Measurements from ENCODE around the gene BMP3. TPM values are rescaled to one million over a fixed set of nuclear protein-coding genes. Genes with fewer than 3 reads are reported as not detected.

The BMP3 gene
- polyA plus RNA-seq, 3 donors: not detected

DNA sequence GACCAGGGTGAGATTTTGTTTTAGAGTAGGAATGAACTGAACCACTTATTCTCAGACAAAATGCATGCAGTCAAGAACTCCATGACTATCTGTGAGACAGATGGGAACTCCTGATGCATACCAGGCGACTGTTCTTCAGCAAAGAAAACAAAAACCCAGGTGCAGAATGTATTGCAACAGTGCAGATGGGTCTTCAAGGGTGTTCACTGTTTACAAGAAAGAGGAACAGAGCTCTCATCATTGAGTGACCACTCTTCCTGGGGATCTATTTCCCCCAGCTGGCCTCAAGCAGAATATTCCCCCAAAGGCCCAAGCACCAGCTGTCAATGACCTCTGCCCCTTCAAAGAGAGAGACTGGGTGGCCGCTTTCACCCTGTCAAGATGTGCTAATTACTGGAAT is 39.7 kb upstream of the BMP3 start:
- 43% methylated on average over 2 of the region's 2 CpGs for WGBS (ENCODE audit: insufficient coverage)
- Histone ChIP-seq H3K27me3 (ENCODE audit: control insufficient read depth in 2 of 2, insufficient read depth in 2 of 2, low read length in 2 of 2) (no peaks in the 10 kb centered on the region), H3K9me3 (replicated peaks in 1 of 2; ENCODE audit: control insufficient read depth in 1 of 2, insufficient read depth in 1 of 2, low read length in 2 of 2) (no peaks in the 10 kb centered on the region), H3K27ac (ENCODE audit: low read depth in 1 of 2, low read length in 2 of 2) (no peak overlapping the region), H3K79me2 (ENCODE audit: insufficient read depth, low read length) (no peaks in the 10 kb centered on the region), H3K4me3 (replicated peaks in 1 of 3; ENCODE audit: low read depth in 2 of 3, low read length in 3 of 3) (no peak overlapping the region), H4K20me1 (ENCODE audit: insufficient read depth, low read length) (no peaks in the 10 kb centered on the region), H3K36me3 (replicated peaks in 1 of 2; ENCODE audit: control insufficient read depth in 1 of 2, insufficient read depth in 2 of 2, low read length in 2 of 2) (no peaks in the 10 kb centered on the region), H2AFZ (ENCODE audit: insufficient read depth, low read depth, low read length, poor library complexity, severe bottlenecking) (no peak overlapping the region), H3K4me1 (ENCODE audit: control insufficient read depth in 1 of 2, insufficient read depth in 2 of 2, low read length in 2 of 2) (no peaks in the 10 kb centered on the region), H3K4me2 (replicated peaks; ENCODE audit: extremely low read depth, low read length, poor library complexity, severe bottlenecking) (no peak overlapping the region), H3K9ac (ENCODE audit: insufficient read depth, low read length, poor library complexity, severe bottlenecking) (no peak overlapping the region)
- H3K27ac Mint-ChIP-seq: no peak overlapping the region
- H3K27me3 Mint-ChIP-seq (ENCODE audit: low read depth in 3 of 3): no peaks in the 10 kb centered on the region
- intact Hi-C loops (cut with micrococcal nuclease): loop anchor here in 1 of 2 donors (5.0 kb wide), 1 partner anchor 629 kb away; no protein-coding TSS in a partner anchor
- TF ChIP-seq, protein P1, sequence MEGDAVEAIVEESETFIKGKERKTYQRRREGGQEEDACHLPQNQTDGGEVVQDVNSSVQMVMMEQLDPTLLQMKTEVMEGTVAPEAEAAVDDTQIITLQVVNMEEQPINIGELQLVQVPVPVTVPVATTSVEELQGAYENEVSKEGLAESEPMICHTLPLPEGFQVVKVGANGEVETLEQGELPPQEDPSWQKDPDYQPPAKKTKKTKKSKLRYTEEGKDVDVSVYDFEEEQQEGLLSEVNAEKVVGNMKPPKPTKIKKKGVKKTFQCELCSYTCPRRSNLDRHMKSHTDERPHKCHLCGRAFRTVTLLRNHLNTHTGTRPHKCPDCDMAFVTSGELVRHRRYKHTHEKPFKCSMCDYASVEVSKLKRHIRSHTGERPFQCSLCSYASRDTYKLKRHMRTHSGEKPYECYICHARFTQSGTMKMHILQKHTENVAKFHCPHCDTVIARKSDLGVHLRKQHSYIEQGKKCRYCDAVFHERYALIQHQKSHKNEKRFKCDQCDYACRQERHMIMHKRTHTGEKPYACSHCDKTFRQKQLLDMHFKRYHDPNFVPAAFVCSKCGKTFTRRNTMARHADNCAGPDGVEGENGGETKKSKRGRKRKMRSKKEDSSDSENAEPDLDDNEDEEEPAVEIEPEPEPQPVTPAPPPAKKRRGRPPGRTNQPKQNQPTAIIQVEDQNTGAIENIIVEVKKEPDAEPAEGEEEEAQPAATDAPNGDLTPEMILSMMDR (IDR thresholded peaks at IDR 0.05): no peak
- H3K4me3 Mint-ChIP-seq: no peak overlapping the region
- no peaks in the 10 kb centered on the region for H3K9me3 Mint-ChIP-seq
- no peak for DNase-seq
- H3K4me1 Mint-ChIP-seq: no peaks in the 10 kb centered on the region
- H3K36me3 Mint-ChIP-seq: no peaks in the 10 kb centered on the region

DNA sequence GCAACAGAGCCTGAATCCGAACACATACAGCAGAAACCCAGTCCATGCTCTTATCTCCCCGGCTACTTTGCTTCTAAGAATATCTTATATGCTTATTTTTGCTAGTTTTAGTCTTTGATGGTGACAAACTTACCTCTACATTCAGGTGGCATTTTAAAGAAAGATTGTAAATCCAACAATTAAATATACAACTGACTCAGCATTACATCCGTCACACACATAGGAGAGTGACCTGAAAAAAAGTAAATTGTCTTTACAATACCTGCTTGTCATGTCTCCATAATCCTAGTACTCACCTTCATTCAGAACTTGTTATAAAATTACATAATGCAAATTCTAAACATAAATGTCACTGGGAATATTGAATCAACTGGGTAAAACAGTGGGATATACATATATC is 30.6 kb upstream of the BMP3 start:
- no peaks in the 10 kb centered on the region for H3K36me3 ChIP-seq (replicated peaks in 1 of 2; ENCODE audit: control insufficient read depth in 1 of 2, insufficient read depth in 2 of 2, low read length in 2 of 2)
- no peaks in the 10 kb centered on the region for H3K9me3 ChIP-seq (replicated peaks in 1 of 2; ENCODE audit: control insufficient read depth in 1 of 2, insufficient read depth in 1 of 2, low read length in 2 of 2)
- no peak overlapping the region for H2AFZ ChIP-seq (ENCODE audit: insufficient read depth, low read depth, low read length, poor library complexity, severe bottlenecking)
- no peak overlapping the region for H3K9ac ChIP-seq (ENCODE audit: insufficient read depth, low read length, poor library complexity, severe bottlenecking)
- Mint-ChIP-seq H3K4me3 (no peak overlapping the region), H3K36me3 (no peaks in the 10 kb centered on the region), H3K4me1 (no peaks in the 10 kb centered on the region), H3K9me3 (peaks cover 0 to 3% (median 0%) of the 10 kb centered on the region in 7 donors), H3K27me3 (ENCODE audit: low read depth in 3 of 3) (no peaks in the 10 kb centered on the region), H3K27ac (no peak overlapping the region)
- H3K79me2 ChIP-seq (ENCODE audit: insufficient read depth, low read length): no peaks in the 10 kb centered on the region
- no peaks in the 10 kb centered on the region for H3K4me1 ChIP-seq (ENCODE audit: control insufficient read depth in 1 of 2, insufficient read depth in 2 of 2, low read length in 2 of 2)
- no peak overlapping the region for H3K4me2 ChIP-seq (replicated peaks; ENCODE audit: extremely low read depth, low read length, poor library complexity, severe bottlenecking)
- WGBS (ENCODE audit: insufficient coverage): no CpG with 5 or more reads among the region's 3 CpGs
- H3K27me3 ChIP-seq (ENCODE audit: control insufficient read depth in 2 of 2, insufficient read depth in 2 of 2, low read length in 2 of 2): no peaks in the 10 kb centered on the region
- no peak overlapping the region for H3K4me3 ChIP-seq (replicated peaks in 1 of 3; ENCODE audit: low read depth in 2 of 3, low read length in 3 of 3)
- no peaks in the 10 kb centered on the region for H4K20me1 ChIP-seq (ENCODE audit: insufficient read depth, low read length)
- TF ChIP-seq, protein P1 (IDR thresholded peaks at IDR 0.05): no peak
- intact Hi-C loops (cut with micrococcal nuclease): no loop called here
- no peak for DNase-seq
- no peak overlapping the region for H3K27ac ChIP-seq (ENCODE audit: low read depth in 1 of 2, low read length in 2 of 2)

All from CD14-positive monocyte (primary cell).